ENCODE measurements around the gene CRTC1.

DNA sequence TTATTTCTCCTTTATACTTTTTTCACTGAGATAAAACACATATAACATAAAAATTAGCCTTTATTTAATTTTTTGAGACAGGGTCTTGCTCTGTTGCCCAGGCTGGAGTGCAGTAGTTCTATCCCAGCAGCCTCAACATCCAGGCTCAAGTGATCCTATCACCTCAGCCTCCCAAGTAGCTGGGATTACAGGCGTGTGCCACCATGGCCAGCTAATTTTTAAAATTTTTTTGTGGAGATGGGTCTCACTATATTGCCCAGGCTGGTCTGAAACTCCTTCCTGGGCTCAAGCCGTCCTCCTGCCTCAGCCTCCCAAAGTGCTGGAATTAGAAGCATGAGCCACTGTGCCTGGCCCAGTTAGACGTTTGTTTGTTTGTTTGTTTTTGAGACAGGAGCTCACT lies 28.4 kb downstream of the CRTC1 start:
- no peak for TF ChIP-seq CHD4 (IDR thresholded peaks at IDR 0.05; ENCODE audit: borderline replicate concordance, low read length)
- TF ChIP-seq TCF12 (IDR thresholded peaks at IDR 0.05) = no peak
- no peak for TF ChIP-seq TCF12 (CRISPR knock-in tag; IDR thresholded peaks at IDR 0.05)

All from HepG2 (cell line).